PC-3 (cell line): ENCODE data around the gene ZNF783. TPM values are rescaled to one million over a fixed set of nuclear protein-coding genes. Genes with fewer than 3 reads are reported as not detected.
"Not testable (repeated sequence)": the region's sequence is repeated elsewhere in the genome, so short reads cannot be mapped to it uniquely, and the experiment has no call there.

ENCODE experiments used
- ATAC-seq: fragments of 200-7000 bp; cut with Tn5 transposase; 2 replicates; pipeline ENCODE4 v1.9.1; 2020; ENCODE audit warnings: mild to moderate bottlenecking, moderate library complexity
- BruUV-seq: library from RNA; stranded (reverse); fragments of 400-500 nt; replicated peaks from 2 replicates; lab custom pipeline; 2021; lab: Mats Ljungman, UMichigan
- CTCF ChIA-PET: fragments of 300-600 bp; sonication (Branson Sonifier 250); formaldehyde crosslinking; loops from one replicate; lab custom pipeline; 2022; ENCODE audit warnings: antibody characterized with exemption; lab: Charles Lee
- POLR2A ChIA-PET: fragments of 300-600 bp; sonication (Branson Sonifier 250); formaldehyde crosslinking; loops from one replicate; lab custom pipeline; 2022; ENCODE audit warnings: antibody characterized with exemption; ENCODE audit not compliant: unreplicated experiment; lab: Charles Lee
- DNase-seq: peaks from one replicate; pipeline ENCODE4 v3.0.0-alpha.2; 2015
- H2AFZ ChIP-seq: fragments of 300-600 bp; sonication (generic); 2 replicates; pipeline ENCODE4 v1.6.0; 2016; ENCODE audit warnings: antibody characterized with exemption, low read length
- H3F3A ChIP-seq: fragments of 300-600 bp; sonication (generic); one replicate; pipeline ENCODE4 v1.6.0; 2017; ENCODE audit warnings: antibody characterized with exemption, low read length, control low read depth, mild to moderate bottlenecking; ENCODE audit not compliant: unreplicated experiment
- H3K27ac ChIP-seq: fragments of 300-600 bp; sonication (generic); 2 replicates; pipeline ENCODE4 v1.5.1; 2016; ENCODE audit warnings: mild to moderate bottlenecking, low read length
- H3K27me3 ChIP-seq: fragments of 300-600 bp; sonication (generic); 2 replicates; pipeline ENCODE4 v1.6.1; 2016; ENCODE audit warnings: low read length, mixed read lengths
- H3K36me3 ChIP-seq: fragments of 300-600 bp; sonication (generic); 2 replicates; pipeline ENCODE4 v1.6.1; 2016; ENCODE audit warnings: low read depth, mixed run types, low read length, mixed read lengths
- H3K4me1 ChIP-seq: fragments of 300-600 bp; sonication (generic); 2 replicates; pipeline ENCODE4 v1.5.1; 2016; ENCODE audit warnings: low read length; ENCODE audit not compliant: insufficient read depth
- H3K4me2 ChIP-seq: fragments of 300-600 bp; sonication (generic); 2 replicates; pipeline ENCODE4 v1.6.0; 2016; ENCODE audit warnings: low read length
- H3K4me3 ChIP-seq: fragments of 300-600 bp; sonication (generic); 2 replicates; pipeline ENCODE4 v1.5.1; 2016; ENCODE audit warnings: mild to moderate bottlenecking, low read length, mixed read lengths
- H3K79me2 ChIP-seq: fragments of 300-600 bp; sonication (generic); 2 replicates; pipeline ENCODE4 v1.6.1; 2017; ENCODE audit warnings: low read length, mixed read lengths
- H3K9ac ChIP-seq: fragments of 300-600 bp; sonication (generic); 2 replicates; pipeline ENCODE4 v1.6.0; 2016; ENCODE audit warnings: mild to moderate bottlenecking, low read length
- H3K9me2 ChIP-seq: fragments of 300-600 bp; sonication (generic); replicated peaks from 2 replicates; pipeline ENCODE4 v1.6.1; 2016; ENCODE audit warnings: mixed run types, low read length, mixed read lengths
- H3K9me3 ChIP-seq: fragments of 300-600 bp; sonication (generic); 2 replicates; pipeline ENCODE4 v1.6.1; 2016; ENCODE audit warnings: low read length, mixed read lengths
- H4K20me1 ChIP-seq: fragments of 300-600 bp; sonication (generic); 2 replicates; pipeline ENCODE4 v1.6.1; 2016; ENCODE audit warnings: low read length, mixed read lengths
- EZH2 ChIP-seq: fragments of 300-600 bp; sonication (generic); IDR thresholded peaks from one replicate; pipeline ENCODE4 v1.6.1; 2017; ENCODE audit warnings: antibody characterized with exemption, mild to moderate bottlenecking, low read length; ENCODE audit not compliant: unreplicated experiment
- EZH2phosphoT487 ChIP-seq: fragments of 300-600 bp; sonication (generic); IDR thresholded peaks from 2 replicates; pipeline ENCODE4 v1.6.1; 2018; ENCODE audit warnings: mild to moderate bottlenecking, antibody characterized with exemption, low read length, borderline replicate concordance
- intact Hi-C: fragments of 100-400 bp; cut with micrococcal nuclease; formaldehyde crosslinking; loops from 2 replicates; pipeline ENCODE4 v1.9.0; 2023
- total RNA-seq: library from RNA; depleted of rRNA; stranded (reverse); fragments of >200 nt; gene quantifications from 2 replicates; pipeline ENCODE4 v1.2.3, GENCODE V29; 2014
- TF ChIP-seq, protein P1 (sequence below): fragments of 300-600 bp; sonication (generic); conservative IDR thresholded peaks from 2 replicates; pipeline ENCODE4 v1.5.1; 2017; ENCODE audit warnings: antibody characterized with exemption, low read depth, mild to moderate bottlenecking, low read length

Gene ZNF783
- total RNA-seq, 1 experiment from 2014 or later: 6.9 TPM

DNA sequence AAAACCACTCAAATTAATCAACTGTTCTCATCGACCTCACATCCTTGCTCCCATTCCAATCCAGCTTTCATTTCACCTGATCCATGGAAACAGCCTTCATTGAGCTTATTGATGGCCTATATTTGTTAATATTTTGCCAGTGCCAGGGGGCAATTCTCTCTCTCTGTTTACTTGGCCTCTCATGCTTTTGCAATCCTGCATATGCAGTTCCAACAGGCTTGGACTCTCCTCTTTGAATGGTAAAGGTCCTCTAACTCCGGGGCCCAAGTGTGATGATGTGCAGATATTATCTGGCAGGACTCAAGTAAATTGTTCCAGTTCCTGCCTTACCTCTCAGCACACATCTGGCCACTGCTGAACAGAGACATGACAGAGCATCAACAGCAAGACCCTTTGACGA, 67.3 kb downstream of the ZNF783 start:
- no peak for DNase-seq
- TF ChIP-seq EZH2 (no peak), EZH2phosphoT487 (no peak)
- TF ChIP-seq, protein P1, sequence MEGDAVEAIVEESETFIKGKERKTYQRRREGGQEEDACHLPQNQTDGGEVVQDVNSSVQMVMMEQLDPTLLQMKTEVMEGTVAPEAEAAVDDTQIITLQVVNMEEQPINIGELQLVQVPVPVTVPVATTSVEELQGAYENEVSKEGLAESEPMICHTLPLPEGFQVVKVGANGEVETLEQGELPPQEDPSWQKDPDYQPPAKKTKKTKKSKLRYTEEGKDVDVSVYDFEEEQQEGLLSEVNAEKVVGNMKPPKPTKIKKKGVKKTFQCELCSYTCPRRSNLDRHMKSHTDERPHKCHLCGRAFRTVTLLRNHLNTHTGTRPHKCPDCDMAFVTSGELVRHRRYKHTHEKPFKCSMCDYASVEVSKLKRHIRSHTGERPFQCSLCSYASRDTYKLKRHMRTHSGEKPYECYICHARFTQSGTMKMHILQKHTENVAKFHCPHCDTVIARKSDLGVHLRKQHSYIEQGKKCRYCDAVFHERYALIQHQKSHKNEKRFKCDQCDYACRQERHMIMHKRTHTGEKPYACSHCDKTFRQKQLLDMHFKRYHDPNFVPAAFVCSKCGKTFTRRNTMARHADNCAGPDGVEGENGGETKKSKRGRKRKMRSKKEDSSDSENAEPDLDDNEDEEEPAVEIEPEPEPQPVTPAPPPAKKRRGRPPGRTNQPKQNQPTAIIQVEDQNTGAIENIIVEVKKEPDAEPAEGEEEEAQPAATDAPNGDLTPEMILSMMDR: no peak
- ATAC-seq: no peak
- no peaks in the 10 kb centered on the region for H3K4me1 ChIP-seq
- no peaks in the 10 kb centered on the region for H3K79me2 ChIP-seq
- intact Hi-C loops: no loop called here
- H3K4me3 ChIP-seq: no peak overlapping the region
- POLR2A ChIA-PET: no interaction called here
- H4K20me1 ChIP-seq: no peaks in the 10 kb centered on the region
- H3K9me2 ChIP-seq: no peaks in the 10 kb centered on the region
- CTCF ChIA-PET: no interaction called here
- no peak overlapping the region for H3K27ac ChIP-seq
- H2AFZ ChIP-seq: no peak overlapping the region
- H3K27me3 ChIP-seq: no peaks in the 10 kb centered on the region
- BruUV-seq: no TSS peak
- H3K4me2 ChIP-seq: no peak overlapping the region
- H3F3A ChIP-seq: no peaks in the 10 kb centered on the region
- peaks cover 8% of the 10 kb centered on the region; the same call in 1 of the 2 replicates for H3K9me3 ChIP-seq
- H3K36me3 ChIP-seq: no peaks in the 10 kb centered on the region
- H3K9ac ChIP-seq: no peak overlapping the region

GRCh38 chr7:149329766-149330334, 67.9 kb downstream of the ZNF783 start:
- Histone ChIP-seq H3K9ac (no peak overlapping the region), H3K4me2 (no peak overlapping the region), H3K27me3 (no peaks in the 10 kb centered on the region), H3K4me1 (no peaks in the 10 kb centered on the region), H3K27ac (no peak overlapping the region), H3K79me2 (no peaks in the 10 kb centered on the region), H3F3A (no peaks in the 10 kb centered on the region), H2AFZ (no peak overlapping the region), H3K36me3 (no peaks in the 10 kb centered on the region), H3K9me2 (no peaks in the 10 kb centered on the region), H4K20me1 (no peaks in the 10 kb centered on the region), H3K9me3 (peaks cover 8% of the 10 kb centered on the region; the same call in 1 of the 2 replicates), H3K4me3 (no peak overlapping the region)
- CTCF ChIA-PET: no interaction called here
- intact Hi-C loops: no loop called here
- ATAC-seq (no peak), DNase-seq (no peak)
- BruUV-seq: no TSS peak
- POLR2A ChIA-PET: no interaction called here
- TF ChIP-seq EZH2phosphoT487 (no peak), EZH2 (no peak)
- TF ChIP-seq, protein P1: no peak

GRCh38 chr7:149330914-149331567, 69.0 kb downstream of the ZNF783 start:
- CTCF ChIA-PET: no interaction called here
- POLR2A ChIA-PET: no interaction called here

DNA sequence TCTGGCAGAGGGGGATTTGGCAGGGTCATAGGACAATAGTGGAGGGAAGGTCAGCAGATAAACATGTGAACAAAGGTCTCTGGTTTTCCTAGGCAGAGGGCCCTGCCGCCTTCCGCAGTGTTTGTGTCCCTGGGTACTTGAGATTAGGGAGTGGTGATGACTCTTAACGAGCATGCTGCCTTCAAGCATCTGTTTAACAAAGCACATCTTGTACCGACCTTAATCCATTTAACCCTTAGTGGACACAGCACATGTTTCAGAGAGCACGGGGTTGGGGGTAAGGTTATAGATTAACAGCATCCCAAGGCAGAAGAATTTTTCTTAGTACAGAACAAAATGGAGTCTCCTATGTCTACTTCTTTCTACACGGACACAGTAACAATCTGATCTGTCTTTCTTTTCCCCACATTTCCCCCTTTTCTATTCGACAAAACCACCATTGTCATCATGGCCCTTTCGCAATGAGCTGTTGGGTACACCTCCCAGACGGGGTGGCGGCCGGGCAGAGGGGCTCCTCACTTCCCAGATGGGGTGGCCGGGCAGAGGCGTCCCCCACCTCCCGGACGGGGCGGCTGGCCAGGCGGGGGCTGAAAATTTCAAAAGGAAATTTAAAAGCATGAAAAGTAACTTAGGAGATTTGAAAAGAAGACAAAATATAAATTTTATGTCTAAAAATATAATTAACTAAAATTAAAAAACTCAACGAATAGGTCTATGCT, 70.8 kb downstream of the ZNF783 start:
- H4K20me1 ChIP-seq, H3K4me2 ChIP-seq, ATAC-seq, intact Hi-C loops, H3K79me2 ChIP-seq, H3K9me2 ChIP-seq, CTCF ChIA-PET, POLR2A ChIA-PET, H3K27ac ChIP-seq, H3K36me3 ChIP-seq, H2AFZ ChIP-seq, BruUV-seq, H3K4me1 ChIP-seq, H3K4me3 ChIP-seq, DNase-seq, H3F3A ChIP-seq, H3K27me3 ChIP-seq, H3K9me3 ChIP-seq, H3K9ac ChIP-seq: not testable (repeated sequence)

More at GRCh38 chr7:149330914-149331567, 69.0 kb downstream of the ZNF783 start:
- Histone ChIP-seq H3K9me3 (no peaks in the 10 kb centered on the region), H3K9ac (no peak overlapping the region), H3K27ac (no peak overlapping the region), H3K4me1 (no peaks in the 10 kb centered on the region), H3K4me2 (no peak overlapping the region), H3K79me2 (no peaks in the 10 kb centered on the region), H3K36me3 (no peaks in the 10 kb centered on the region), H3K27me3 (no peaks in the 10 kb centered on the region), H4K20me1 (no peaks in the 10 kb centered on the region), H3K4me3 (no peak overlapping the region), H3F3A (no peaks in the 10 kb centered on the region), H3K9me2 (no peaks in the 10 kb centered on the region), H2AFZ (no peak overlapping the region)
- DNase-seq (peak; percentile 15), ATAC-seq (no peak)
- intact Hi-C loops: no loop called here
- no peak for TF ChIP-seq EZH2phosphoT487
- TF ChIP-seq, protein P1: no peak
- no peak for TF ChIP-seq EZH2
- BruUV-seq: no TSS peak
